GM23338 (cell line): ENCODE data around the gene RPS21. TPM values are rescaled to one million over a fixed set of nuclear protein-coding genes. Genes with fewer than 3 reads are reported as not detected.

Experiments
- ATAC-seq: fragments of 200-7000 bp; cut with Tn5 transposase; 3 replicates; pipeline ENCODE4 v1.9.1; 2020
- DNase-seq: peaks from one replicate; pipeline ENCODE4 v3.0.0-alpha.2; 2015; ENCODE audit warnings: low spot score
- H2AFZ ChIP-seq: fragments of 200-600 bp; sonication (generic); 2 replicates; pipeline ENCODE4 v1.8.0; 2016; ENCODE audit warnings: antibody characterized with exemption, mild to moderate bottlenecking, moderate library complexity
- H3F3A ChIP-seq: fragments of 200-600 bp; sonication (generic); replicated peaks from 2 replicates; pipeline ENCODE4 v1.8.0; 2017; ENCODE audit warnings: antibody characterized with exemption, mixed run types, low read depth
- H3K27ac ChIP-seq: fragments of 200-600 bp; sonication (generic); 2 replicates; pipeline ENCODE4 v1.6.1; 2016; ENCODE audit warnings: low read depth
- H3K27me3 ChIP-seq: fragments of 200-600 bp; sonication (generic); 2 replicates; pipeline ENCODE4 v1.8.0; 2016; ENCODE audit warnings: mild to moderate bottlenecking, mixed run types, moderate library complexity; ENCODE audit not compliant: insufficient read depth
- H3K36me3 ChIP-seq: fragments of 200-600 bp; sonication (generic); 2 replicates; pipeline ENCODE4 v1.8.0; 2016; ENCODE audit warnings: mild to moderate bottlenecking; ENCODE audit not compliant: insufficient read depth
- H3K4me1 ChIP-seq: fragments of 200-600 bp; sonication (generic); 2 replicates; pipeline ENCODE4 v1.8.0; 2016; ENCODE audit warnings: mild to moderate bottlenecking, moderate library complexity; ENCODE audit not compliant: insufficient read depth
- H3K4me2 ChIP-seq: fragments of 200-600 bp; sonication (generic); 2 replicates; pipeline ENCODE4 v1.7.1; 2017; ENCODE audit warnings: mixed run types
- H3K4me3 ChIP-seq: fragments of 200-600 bp; sonication (generic); 2 replicates; pipeline ENCODE4 v1.6.1; 2016; ENCODE audit warnings: mixed run types
- H3K79me2 ChIP-seq: fragments of 200-600 bp; sonication (generic); replicated peaks from 2 replicates; pipeline ENCODE4 v1.8.0; 2017; ENCODE audit warnings: mild to moderate bottlenecking; ENCODE audit not compliant: insufficient read depth
- H3K9me2 ChIP-seq: fragments of 200-600 bp; sonication (generic); 2 replicates; pipeline ENCODE4 v1.8.0; 2017; ENCODE audit not compliant: insufficient read depth
- H4K20me1 ChIP-seq: fragments of 200-600 bp; sonication (generic); replicated peaks from 2 replicates; pipeline ENCODE4 v1.8.0; 2017; ENCODE audit warnings: mild to moderate bottlenecking; ENCODE audit not compliant: insufficient read depth
- H3K27ac Mint-ChIP-seq: 2 replicates; pipeline ENCODE4 v1.8.0; 2020; ENCODE audit warnings: inconsistent platforms, mild to moderate bottlenecking, moderate library complexity, mixed read lengths
- H3K27me3 Mint-ChIP-seq: 3 replicates; pipeline ENCODE4 v1.8.0; 2022; ENCODE audit warnings: low read depth, mild to moderate bottlenecking, moderate library complexity, mixed read lengths, inconsistent platforms; ENCODE audit not compliant: insufficient read depth, poor library complexity
- H3K36me3 Mint-ChIP-seq: 3 replicates; pipeline ENCODE4 v1.8.0; 2021; ENCODE audit warnings: low read depth, mild to moderate bottlenecking, inconsistent platforms, moderate library complexity, mixed read lengths
- H3K4me1 Mint-ChIP-seq: 3 replicates; pipeline ENCODE4 v1.8.0; 2020; ENCODE audit warnings: mild to moderate bottlenecking, inconsistent platforms, mixed read lengths
- H3K4me3 Mint-ChIP-seq: 3 replicates; pipeline ENCODE4 v1.8.0; 2021; ENCODE audit warnings: moderate library complexity, mild to moderate bottlenecking, inconsistent platforms, mixed read lengths
- H3K9me3 Mint-ChIP-seq: 3 replicates; pipeline ENCODE4 v1.8.0; 2020; ENCODE audit warnings: moderate library complexity, mild to moderate bottlenecking, inconsistent platforms, mixed read lengths
- EZH2 ChIP-seq: fragments of 200-600 bp; sonication (generic); IDR thresholded peaks from one replicate; pipeline ENCODE4 v1.8.0; 2017; ENCODE audit warnings: antibody characterized with exemption, mild to moderate bottlenecking, low read depth; ENCODE audit not compliant: unreplicated experiment
- EZH2phosphoT487 ChIP-seq: fragments of 200-600 bp; sonication (generic); IDR thresholded peaks from one replicate; pipeline ENCODE4 v1.8.1; 2018; ENCODE audit warnings: antibody characterized with exemption; ENCODE audit not compliant: unreplicated experiment
- JUNB ChIP-seq: IDR thresholded peaks from one replicate; pipeline ENCODE4 v1.6.1; 2016; ENCODE audit warnings: antibody characterized with exemption; ENCODE audit not compliant: unreplicated experiment
- POLR2AphosphoS5 ChIP-seq: IDR thresholded peaks from 2 replicates; pipeline ENCODE4 v1.6.1; 2016; ENCODE audit warnings: antibody characterized with exemption, low read depth
- STAT1 ChIP-seq: IDR thresholded peaks from one replicate; pipeline ENCODE4 v1.6.1; 2016; ENCODE audit warnings: antibody characterized with exemption; ENCODE audit not compliant: unreplicated experiment
- ZNF331 ChIP-seq: fragments of 250-450 bp; sonication (Bioruptor Pico); IDR thresholded peaks from 2 replicates; pipeline ENCODE4 v1.5.0; 2020; ENCODE audit warnings: low read depth, mild to moderate bottlenecking, moderate library complexity
- polyA plus RNA-seq: library from polyadenylated mRNA; unstranded; fragments of >200 nt; fragmentation: Nextera tagmentation; extraction: Ambion mirVana; gene quantifications from 2 replicates; pipeline ENCODE4 v1.2.1, GENCODE V29; 2016
- total RNA-seq: library from RNA; depleted of rRNA; stranded (reverse); fragments of >200 nt; shearing (Covaris generic); gene quantifications from 2 replicates; pipeline ENCODE4 v1.2.3, GENCODE V29; 2014
- TF ChIP-seq, protein P1 (sequence below), 2 experiments: fragments of 200-600 bp in 1 of 2; sonication (generic) in 1 of 2; conservative IDR thresholded peaks; 2 replicates each; pipeline versions ENCODE4 v1.5.1 to v1.6.1; 2016 to 2017; ENCODE audit warnings: antibody characterized with exemption in 2 of 2, low read depth in 2 of 2, mild to moderate bottlenecking in 2 of 2, moderate library complexity in 1 of 2

RPS21 gene
- total and polyA plus RNA-seq, 2 experiments from 2014 or later, result 759 to 2,298 TPM

DNA sequence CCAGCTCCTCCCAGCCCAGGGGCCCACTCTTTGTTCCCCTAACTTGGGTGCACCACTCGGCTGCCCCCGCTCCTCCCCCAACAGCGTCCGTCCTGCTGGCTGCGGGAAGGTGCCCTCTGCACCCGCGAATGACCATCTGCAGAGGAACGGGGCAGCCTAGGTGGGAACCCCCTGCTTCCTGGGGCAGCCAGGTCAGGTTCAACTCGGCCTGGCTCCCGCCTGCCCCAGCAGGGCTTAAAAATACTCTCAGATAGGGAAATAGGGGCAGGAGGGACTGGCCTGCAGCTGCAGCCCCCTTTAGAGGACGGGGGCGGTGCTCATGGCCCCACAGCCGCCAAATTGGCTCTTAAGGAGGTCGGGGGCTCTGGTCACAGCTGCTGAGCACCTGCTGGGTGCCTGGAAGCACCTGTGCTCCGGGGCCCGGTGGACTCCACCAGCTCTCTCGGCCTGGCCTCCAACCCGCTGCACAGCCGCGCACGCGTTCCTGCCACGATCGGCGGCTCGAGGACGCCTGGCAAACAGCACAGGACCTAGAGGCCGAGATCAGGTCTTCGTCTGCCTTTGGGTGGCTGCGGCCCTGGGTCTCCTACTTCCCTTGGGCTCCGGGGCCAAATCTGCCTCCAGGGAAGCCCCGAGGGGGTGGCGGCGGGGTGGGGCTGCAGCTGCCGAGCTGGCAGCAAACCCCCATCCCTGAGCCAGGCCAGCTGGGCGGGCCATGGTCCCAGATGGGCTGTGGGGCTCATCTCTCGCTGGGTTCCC lies 19.1 kb upstream of the RPS21 start (continued):
- TF ChIP-seq, protein P1, sequence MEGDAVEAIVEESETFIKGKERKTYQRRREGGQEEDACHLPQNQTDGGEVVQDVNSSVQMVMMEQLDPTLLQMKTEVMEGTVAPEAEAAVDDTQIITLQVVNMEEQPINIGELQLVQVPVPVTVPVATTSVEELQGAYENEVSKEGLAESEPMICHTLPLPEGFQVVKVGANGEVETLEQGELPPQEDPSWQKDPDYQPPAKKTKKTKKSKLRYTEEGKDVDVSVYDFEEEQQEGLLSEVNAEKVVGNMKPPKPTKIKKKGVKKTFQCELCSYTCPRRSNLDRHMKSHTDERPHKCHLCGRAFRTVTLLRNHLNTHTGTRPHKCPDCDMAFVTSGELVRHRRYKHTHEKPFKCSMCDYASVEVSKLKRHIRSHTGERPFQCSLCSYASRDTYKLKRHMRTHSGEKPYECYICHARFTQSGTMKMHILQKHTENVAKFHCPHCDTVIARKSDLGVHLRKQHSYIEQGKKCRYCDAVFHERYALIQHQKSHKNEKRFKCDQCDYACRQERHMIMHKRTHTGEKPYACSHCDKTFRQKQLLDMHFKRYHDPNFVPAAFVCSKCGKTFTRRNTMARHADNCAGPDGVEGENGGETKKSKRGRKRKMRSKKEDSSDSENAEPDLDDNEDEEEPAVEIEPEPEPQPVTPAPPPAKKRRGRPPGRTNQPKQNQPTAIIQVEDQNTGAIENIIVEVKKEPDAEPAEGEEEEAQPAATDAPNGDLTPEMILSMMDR (conservative IDR thresholded peaks at IDR 0.05; ENCODE audit: low read depth in 2 of 2), result no peak
- TF ChIP-seq STAT1, result no peak

DNA sequence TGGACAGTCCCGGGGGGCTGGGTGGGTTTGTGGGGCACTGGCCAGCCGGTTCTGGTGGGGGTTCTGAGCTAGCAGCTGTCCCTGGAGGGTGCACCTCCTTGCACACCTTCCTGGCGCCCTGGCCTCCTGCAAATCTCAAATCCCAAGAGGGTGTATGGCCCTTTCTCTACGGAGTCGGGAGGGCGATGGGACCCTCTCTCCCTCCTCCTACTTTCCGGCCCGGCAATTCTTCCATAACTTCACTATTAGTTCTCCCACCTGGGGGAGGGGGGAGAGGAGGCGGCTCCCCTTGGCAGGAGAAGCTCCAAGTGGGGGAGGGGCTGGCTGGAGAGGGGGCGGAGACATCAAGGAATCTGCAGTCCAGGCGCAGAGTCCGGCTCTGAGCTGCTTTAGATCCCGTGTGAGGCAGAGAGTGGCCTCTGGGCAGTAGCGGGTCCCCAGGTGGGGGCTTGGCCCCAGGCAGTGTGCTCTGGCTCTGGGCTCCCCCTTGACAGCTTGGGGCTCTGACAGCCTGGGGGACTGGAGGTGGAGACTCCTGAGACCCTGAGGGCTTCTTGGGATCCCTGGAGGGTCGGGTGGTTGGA lies 18.4 kb upstream of the RPS21 start:
- DNase-seq (peak; percentile 88), ATAC-seq (peak; percentile 13)
- Mint-ChIP-seq H3K27me3 (peaks cover 20% of the 10 kb centered on the region), H3K36me3 (no peaks in the 10 kb centered on the region; the same call in 2 of the 3 replicates), H3K4me3 (peak overlapping the region; percentile 70), H3K9me3 (no peaks in the 10 kb centered on the region; the same call in 2 of the 3 replicates), H3K27ac (peak overlapping the region; percentile 80; the same call in 1 of the 2 replicates), H3K4me1 (peaks cover 35% of the 10 kb centered on the region)
- Histone ChIP-seq H3K9me2 (no peaks in the 10 kb centered on the region), H4K20me1 (peaks cover 6% of the 10 kb centered on the region), H3K36me3 (no peaks in the 10 kb centered on the region), H3K27ac (peak overlapping the region; percentile 88; the same call in 1 of the 2 replicates), H3K27me3 (no peaks in the 10 kb centered on the region), H2AFZ (0 out of 2 replicates have a peak overlapping the region, but pooled peaks have one; percentile 18), H3K4me3 (peak overlapping the region; percentile 64), H3F3A (peaks cover 18% of the 10 kb centered on the region), H3K4me2 (peak overlapping the region; percentile 93), H3K79me2 (peaks cover 31% of the 10 kb centered on the region), H3K4me1 (peaks cover 44% of the 10 kb centered on the region)
- TF ChIP-seq ZNF331 (CRISPR knock-in tag) (no peak), JUNB (no peak), STAT1 (no peak), POLR2AphosphoS5 (peak; percentile 56; the same call in 1 of the 2 replicates)

DNA sequence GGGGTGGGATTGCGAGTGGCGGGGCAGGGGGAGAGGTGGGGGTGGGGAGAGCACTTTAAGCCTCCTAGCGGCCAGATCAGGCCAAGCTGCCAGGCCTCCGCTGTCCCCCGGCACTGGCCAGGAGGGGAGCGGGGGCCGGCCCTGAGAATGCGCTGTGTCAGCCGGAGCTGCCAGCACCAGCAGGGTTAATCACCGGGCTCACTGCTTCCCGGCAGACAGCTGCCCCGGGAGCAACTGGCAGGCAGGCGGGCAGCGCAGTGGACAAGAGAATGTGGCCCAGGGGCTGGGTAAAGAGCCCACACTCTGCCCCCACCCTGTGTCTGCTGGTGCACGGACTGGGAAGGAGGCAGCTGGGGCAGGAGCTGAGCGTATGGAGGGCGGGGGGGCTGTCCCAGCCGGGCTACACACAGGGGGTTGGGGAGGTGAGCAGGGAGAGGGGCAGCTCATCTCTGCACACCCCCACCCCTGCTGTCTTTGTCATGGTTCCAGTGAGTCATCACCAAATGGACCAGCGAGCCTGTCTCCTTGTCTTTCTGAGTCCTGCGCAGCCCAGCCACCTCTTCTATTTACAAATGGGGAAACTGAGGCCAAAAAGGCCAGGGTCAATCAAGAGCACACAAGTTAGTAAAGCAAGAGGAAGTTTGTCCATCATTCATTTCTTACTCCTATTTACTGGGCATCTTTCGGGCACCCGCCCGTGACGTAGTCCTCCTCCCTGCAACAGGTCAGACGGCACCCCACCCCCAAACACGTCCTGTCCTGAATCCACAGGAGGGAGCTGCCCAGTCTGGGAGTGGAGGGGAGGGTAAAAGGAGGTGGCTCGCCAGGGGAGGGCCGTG lies 17.7 kb upstream of the RPS21 start:
- no peaks in the 10 kb centered on the region; the same call in 2 of the 3 replicates for H3K9me3 Mint-ChIP-seq
- H3K36me3 Mint-ChIP-seq, result no peaks in the 10 kb centered on the region; the same call in 2 of the 3 replicates
- peaks cover 37% of the 10 kb centered on the region for H3K4me1 ChIP-seq
- peak overlapping the region; percentile 64 for H3K4me3 ChIP-seq
- ATAC-seq, result peak; percentile 24
- no peaks in the 10 kb centered on the region for H3K9me2 ChIP-seq
- peak overlapping the region; percentile 70 for H3K4me3 Mint-ChIP-seq
- H3K4me2 ChIP-seq, result peak overlapping the region; percentile 93
- H2AFZ ChIP-seq, result no peak overlapping the region
- H3K79me2 ChIP-seq, result peaks cover 24% of the 10 kb centered on the region
- H3K4me1 Mint-ChIP-seq, result peaks cover 31% of the 10 kb centered on the region
- TF ChIP-seq EZH2, result no peak
- TF ChIP-seq, protein P1 (conservative IDR thresholded peaks at IDR 0.05; ENCODE audit: low read depth in 2 of 2), result peak; percentile 24 to 48; a peak in 3 of 4 replicates
- no peak for TF ChIP-seq EZH2phosphoT487
- H4K20me1 ChIP-seq, result peaks cover 6% of the 10 kb centered on the region
- H3K27ac Mint-ChIP-seq, result peak overlapping the region; percentile 84
- peaks cover 15% of the 10 kb centered on the region for H3K27me3 Mint-ChIP-seq
- no peaks in the 10 kb centered on the region for H3K36me3 ChIP-seq
- H3F3A ChIP-seq, result peaks cover 17% of the 10 kb centered on the region; the same call in 1 of the 2 replicates
- peak; percentile 84 for DNase-seq
- H3K27ac ChIP-seq, result peak overlapping the region; percentile 88
- H3K27me3 ChIP-seq, result no peaks in the 10 kb centered on the region
